Brain pericyte (primary cell): Measurements from ENCODE around the gene ZG16.

Experiments used
- DNase-seq: peaks from one replicate; pipeline ENCODE4 v3.0.0-alpha.2; 2012; ENCODE audit warnings: low read depth, low spot score

Gene ZG16

DNA sequence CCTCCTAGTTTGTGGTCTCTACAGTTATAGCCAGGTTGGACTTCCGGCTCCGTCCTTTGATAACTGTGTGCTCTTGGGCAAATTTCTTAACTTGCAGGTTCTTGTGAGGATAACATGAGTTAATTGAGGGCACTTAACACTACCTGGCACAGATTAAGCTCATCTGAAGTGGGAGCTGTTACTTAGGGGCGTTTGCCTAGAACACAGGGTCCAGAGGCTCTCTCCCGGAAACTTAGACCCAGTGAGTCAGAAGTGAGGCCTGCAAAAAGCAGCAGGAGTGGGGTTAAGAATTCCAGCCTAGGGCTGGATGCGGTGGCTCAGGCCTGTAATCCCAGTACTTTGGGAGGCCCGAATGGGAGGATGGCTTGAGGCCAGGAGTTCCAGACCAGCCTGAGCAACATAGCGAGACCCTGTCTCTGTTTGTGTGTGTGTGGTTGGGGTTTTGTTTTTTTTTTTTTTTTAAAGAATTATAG, 43.6 kb downstream of the ZG16 start:
- DNase-seq, result no peak

DNA sequence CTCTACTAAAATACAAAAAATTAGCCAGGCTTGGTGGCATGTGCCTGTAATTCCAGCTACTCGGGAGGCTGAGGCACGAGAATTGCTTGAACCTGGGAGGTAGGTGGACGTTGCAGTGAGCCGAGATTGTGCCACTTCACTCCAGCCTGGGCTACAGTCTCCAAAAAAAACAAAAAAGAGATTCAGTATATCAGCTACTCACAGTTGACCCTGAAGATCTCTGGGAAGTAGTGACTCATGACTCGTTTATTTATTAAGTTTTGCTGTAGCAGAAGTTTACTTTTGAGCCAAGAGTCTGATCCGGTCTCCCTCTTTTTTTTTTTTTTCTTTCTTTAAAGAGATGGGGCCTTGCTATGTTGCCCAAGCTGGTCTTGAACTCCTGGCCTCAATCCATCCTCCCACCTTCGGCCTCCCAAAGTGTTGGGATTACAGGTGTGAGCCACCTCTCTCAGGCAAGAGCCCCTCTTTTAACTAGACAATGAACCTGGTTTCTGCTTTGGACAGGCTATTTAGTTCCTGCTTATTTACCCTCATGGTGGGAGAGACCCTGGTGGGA, 46.6 kb downstream of the ZG16 start:
- no peak for DNase-seq

DNA sequence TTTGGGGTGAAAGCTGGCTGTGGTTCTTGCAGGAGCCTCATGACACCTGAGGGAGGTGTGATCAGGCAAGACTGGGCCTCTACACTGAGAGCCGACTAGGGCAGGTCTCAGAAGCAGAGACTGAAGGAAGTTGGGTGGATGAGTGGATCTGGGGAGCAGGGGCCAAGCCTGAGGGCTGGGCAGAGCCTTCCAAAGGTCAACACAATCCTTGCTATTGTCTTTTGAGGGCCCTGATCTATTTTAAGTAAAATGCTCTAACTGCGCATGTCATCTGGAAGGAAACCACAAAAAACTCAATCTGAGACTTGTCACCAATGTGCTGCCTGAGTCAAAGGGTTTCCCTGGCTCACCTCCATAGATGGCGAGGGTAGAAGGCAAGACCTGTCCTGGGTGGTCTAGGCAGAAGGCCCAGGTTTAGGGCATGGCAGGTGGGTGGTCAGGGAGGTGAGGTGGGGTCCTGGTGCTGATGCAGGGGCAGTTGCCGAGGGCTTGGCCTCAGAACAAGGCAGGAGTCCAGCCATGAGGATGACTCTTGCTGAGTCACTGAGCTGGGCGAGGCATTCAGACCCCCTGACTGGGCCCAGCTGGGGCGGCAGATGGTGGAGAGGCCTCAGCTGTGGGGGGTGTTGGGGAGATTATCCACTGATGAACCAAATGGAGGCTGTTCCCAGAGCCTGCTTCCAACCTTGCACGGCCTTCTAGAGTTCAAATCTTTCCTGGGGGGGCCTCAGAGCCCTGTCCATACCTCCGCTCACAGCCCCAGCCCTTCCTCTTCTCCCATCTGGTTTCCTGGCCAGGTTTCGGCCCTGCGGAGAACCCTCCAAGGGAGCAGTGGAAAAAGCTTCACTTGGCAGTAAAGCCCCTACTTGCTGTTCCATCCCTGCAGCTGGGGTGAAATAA, 47.3 kb downstream of the ZG16 start:
- DNase-seq, result peak; percentile 80

DNA sequence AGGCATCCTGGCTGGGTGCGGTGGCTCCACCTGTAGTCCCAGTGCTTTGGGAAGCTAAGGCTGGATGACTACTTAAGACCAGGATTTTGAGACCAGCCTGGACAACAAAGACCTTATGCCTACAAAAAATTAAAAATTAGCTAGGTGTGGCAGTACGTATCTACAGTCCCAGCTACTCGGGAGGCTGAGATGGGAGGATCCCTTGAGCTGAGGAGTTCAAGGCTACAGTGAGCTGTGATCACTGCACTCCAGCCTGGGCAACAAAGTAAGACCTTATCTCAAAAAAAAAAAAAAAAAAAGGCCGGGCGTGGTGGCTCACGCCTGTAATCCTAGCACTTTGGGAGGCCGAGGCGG, 48.3 kb downstream of the ZG16 start:
- no peak for DNase-seq

DNA sequence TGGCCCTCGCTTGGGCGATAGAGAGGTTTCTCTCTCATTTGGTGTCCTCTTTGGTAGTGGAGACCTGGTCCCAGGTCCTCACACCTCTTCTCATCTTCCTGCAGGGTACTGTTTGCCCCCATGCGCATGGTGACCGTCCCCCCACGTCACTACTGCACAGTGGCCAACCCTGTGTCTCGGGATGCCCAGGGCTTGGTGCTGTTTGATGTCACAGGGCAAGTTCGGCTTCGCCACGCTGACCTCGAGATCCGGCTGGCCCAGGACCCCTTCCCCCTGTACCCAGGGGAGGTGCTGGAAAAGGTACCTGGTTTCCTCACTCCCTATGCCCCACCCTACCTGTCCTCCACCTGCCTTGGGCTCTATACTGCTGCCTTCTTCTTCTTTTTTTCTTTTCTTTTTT, 52.7 kb downstream of the ZG16 start:
- no peak for DNase-seq

DNA sequence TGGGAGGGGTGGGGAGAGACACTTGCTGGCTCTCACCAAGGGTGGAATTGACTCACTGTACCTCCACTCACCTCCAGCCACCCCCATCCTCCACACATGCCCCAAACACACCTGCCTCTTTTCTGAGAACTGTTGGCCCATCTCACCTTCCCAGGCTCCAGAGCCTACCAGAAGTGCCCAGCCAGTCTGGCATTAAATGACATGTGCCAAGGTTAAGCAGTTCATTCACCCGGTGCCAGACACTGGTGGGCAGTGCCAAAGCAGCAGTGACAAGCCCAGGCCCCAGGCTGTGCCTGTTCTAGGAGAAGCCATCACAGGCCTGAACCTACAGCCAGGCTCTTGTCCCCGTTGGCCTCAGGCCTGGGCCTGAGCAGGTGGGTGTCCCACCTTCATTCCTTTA, 53.4 kb downstream of the ZG16 start:
- no peak for DNase-seq
